OCI-LY7 (cell line): ENCODE results near the gene IL37.

Experiments used
- EZH2phosphoT487 ChIP-seq: fragments of 200-600 bp; sonication (generic); IDR thresholded peaks from 2 replicates; pipeline ENCODE4 v1.6.1; 2018; ENCODE audit warnings: low read depth, borderline replicate concordance, mild to moderate bottlenecking, mixed run types, antibody characterized with exemption, low read length, moderate library complexity, mixed read lengths
- TF ChIP-seq, protein P1 (sequence below): fragments of 200-600 bp; sonication (generic); conservative IDR thresholded peaks from 2 replicates; pipeline ENCODE4 v1.5.1; 2014; ENCODE audit warnings: mild to moderate bottlenecking, antibody characterized with exemption, low read length, moderate library complexity, mixed read lengths

GRCh38 chr2:112883669-112884068 is 27.3 kb upstream of the IL37 start:
- TF ChIP-seq, protein P1, sequence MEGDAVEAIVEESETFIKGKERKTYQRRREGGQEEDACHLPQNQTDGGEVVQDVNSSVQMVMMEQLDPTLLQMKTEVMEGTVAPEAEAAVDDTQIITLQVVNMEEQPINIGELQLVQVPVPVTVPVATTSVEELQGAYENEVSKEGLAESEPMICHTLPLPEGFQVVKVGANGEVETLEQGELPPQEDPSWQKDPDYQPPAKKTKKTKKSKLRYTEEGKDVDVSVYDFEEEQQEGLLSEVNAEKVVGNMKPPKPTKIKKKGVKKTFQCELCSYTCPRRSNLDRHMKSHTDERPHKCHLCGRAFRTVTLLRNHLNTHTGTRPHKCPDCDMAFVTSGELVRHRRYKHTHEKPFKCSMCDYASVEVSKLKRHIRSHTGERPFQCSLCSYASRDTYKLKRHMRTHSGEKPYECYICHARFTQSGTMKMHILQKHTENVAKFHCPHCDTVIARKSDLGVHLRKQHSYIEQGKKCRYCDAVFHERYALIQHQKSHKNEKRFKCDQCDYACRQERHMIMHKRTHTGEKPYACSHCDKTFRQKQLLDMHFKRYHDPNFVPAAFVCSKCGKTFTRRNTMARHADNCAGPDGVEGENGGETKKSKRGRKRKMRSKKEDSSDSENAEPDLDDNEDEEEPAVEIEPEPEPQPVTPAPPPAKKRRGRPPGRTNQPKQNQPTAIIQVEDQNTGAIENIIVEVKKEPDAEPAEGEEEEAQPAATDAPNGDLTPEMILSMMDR, result no peak
- TF ChIP-seq EZH2phosphoT487, result no peak
